Hair follicular keratinocyte (primary cell): ENCODE results near the gene CCDC181. TPM values are rescaled to one million over a fixed set of nuclear protein-coding genes. Genes with fewer than 3 reads are reported as not detected.

Experiments used
- total RNA-seq: library from RNA; depleted of rRNA; stranded (reverse); fragments of >200 nt; gene quantifications from 2 replicates; pipeline ENCODE4 v1.2.3, GENCODE V29; 2015

CCDC181 gene
- total RNA-seq, result 0.31 TPM in 1 of 2 replicates, not detected in the other

DNA sequence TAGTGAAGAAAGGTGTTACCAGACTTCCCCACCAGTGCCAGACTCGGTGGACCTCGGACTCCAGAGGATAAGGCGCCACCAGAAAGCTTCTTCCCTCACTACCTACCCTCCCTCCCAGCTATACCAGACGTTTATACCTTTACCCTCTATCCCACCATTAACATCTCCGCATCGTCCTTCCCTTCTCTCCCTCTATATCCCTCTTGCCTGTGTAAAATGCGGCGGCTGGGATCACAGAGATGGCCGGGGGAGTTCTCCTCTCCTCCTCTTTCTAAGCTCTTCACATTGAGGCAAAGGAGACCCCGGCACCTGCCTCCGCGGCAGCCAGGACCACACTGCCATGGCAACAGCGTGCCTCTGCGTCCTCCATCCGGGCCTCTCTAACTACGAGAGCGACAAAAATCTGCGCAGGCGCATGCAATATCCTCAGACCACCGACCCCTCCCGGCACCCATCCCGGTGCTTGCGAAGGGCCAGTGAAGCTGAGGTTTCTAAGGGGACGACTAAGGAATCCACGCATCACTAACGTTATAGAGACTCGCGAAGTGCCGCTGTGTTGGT, at the start of gene CCDC181:
CCDC181 (minus strand) TSS at position 394 of the 561 bp plus-strand sequence. CDS start 2,547 bp downstream, outside the sequence.

GRCh38 chr1:169367686-169368405, 59.4 kb downstream of the CCDC181 start, which contains the start of the genes BLZF1 and NME7:
Gene BLZF1 (plus strand): TSS chr1:169368195. CDS start chr1:169369523, 1,328 bp downstream.
Gene NME7 (minus strand): TSS chr1:169367797. CDS start chr1:169367710, 87 bp downstream.

Other genes with a start within 250 kb of the CCDC181 start
- gene NME7, start 59.7 kb downstream of the CCDC181 start, total RNA-seq, result 25.5 and 35.7 TPM in 2 replicates
- gene BLZF1, start 59.3 kb downstream of the CCDC181 start, total RNA-seq, result 25.6 and 28.1 TPM in 2 replicates
- gene SLC19A2, start 58.5 kb upstream of the CCDC181 start, total RNA-seq, result 7.8 and 8.7 TPM in 2 replicates
- gene F5, start 159.0 kb upstream of the CCDC181 start, total RNA-seq, result not detected in 2 replicates
- not detected in 2 replicates for gene SELP, start 202.7 kb upstream of the CCDC181 start, total RNA-seq